Measurements from ENCODE around the gene GANC.

Gene GANC

DNA sequence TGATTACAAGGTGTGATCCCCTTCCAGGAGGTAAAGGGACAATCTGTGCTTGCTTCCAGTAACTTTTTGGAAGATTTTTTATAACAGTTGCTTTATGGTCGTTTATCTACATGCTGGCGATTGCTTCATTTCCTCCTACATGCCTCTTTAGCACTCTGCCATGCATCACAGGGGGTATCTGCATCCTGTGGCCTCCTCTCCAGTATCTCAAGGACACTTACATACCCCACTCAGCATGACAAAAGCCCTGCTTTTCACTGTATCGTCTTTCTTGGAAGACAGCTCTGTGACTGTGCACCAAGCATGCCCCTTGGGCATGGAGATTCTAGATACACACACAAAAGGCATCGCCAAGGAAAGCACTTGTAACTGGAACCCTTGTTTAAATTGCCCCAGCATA, 111.6 kb downstream of the GANC start:
- DNase-seq (ENCODE audit: low spot score), result no peak

GRCh38 chr15:42385206-42385979, 112.4 kb downstream of the GANC start:
- peak; percentile 61 for DNase-seq (ENCODE audit: low spot score)

DNA sequence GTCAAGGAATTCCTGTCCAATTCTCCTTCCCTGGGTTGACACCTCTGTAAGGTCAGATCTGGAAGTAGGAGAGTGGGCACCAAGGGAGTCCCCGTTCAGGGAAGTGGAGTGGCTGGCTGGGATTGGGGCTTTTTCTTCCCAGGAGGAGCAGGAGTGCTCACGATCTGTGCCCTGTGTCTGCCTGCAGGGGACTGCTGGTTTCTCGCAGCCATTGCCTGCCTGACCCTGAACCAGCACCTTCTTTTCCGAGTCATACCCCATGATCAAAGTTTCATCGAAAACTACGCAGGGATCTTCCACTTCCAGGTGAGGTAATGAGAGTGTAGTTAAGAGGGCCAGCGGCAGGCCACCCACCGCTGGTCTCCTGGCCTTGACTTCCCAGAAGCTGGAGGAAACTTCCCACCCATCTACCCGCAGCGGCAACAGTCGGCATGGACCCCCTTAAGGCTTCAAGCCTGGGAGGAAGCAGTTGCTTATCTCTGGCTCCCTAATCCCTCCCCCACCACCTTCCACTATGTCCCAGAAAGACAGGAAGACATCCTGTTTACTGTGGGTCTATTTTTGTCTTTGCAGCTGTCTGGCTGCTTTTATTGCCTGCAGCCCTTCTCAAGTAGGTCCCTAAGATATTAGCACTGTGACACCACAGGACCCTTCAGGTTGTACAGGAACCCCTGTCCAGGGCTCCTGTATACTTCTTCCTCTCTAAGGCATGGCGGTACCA, 113.1 kb downstream of the GANC start:
- DNase-seq (ENCODE audit: low spot score), result no peak

DNA sequence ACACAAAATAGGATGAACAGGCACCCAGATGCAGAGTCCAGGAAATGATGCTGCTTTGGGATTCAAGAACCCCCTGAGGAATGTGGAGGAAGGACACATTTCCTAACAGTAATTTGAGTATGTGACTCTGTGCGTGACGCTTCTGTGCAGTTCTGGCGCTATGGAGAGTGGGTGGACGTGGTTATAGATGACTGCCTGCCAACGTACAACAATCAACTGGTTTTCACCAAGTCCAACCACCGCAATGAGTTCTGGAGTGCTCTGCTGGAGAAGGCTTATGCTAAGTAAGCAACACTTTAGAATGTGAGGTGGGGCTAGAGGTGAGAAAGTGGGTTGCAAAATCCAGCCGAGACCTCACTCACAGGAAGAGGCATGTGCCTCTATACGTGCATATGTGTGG, 114.6 kb downstream of the GANC start:
- no peak for DNase-seq (ENCODE audit: low spot score)

DNA sequence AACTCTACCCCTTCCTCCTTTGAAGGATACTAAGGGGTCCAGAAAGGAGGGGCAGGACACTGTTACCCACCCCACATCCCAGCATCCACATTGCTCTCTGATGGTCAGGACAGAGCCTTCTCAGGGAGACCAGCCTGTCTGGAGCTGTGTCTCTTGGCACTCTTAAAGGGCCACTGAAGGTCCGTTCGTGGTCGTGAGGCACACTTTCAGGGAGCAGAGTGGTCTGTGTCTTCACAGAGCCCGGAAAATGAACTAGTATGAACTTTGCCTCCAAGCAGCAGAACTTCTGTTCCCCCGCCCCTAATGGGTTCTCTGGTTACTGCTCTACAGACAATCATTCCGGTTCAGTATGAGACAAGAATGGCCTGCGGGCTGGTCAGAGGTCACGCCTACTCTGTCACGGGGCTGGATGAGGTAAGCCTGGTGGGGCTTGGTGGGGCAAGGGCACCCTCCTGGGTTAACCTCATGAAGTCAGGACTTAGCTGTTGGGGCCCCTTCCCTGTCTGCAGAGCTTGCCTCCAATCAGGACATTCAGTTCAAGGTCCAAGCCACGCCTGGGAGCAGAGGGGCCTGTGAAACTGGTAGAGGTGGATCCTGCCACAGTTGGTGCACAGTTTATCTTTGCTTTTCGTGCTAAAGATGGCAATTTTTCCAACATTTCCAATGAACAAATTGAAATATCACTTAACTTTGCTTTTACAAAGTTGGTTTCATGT, 119.5 kb downstream of the GANC start:
- no peak for DNase-seq (ENCODE audit: low spot score)

GRCh38 chr15:42394106-42394505, 121.1 kb downstream of the GANC start:
- no peak for DNase-seq (ENCODE audit: low spot score)

GRCh38 chr15:42395838-42396237, 122.8 kb downstream of the GANC start:
- DNase-seq (ENCODE audit: low spot score), result no peak

DNA sequence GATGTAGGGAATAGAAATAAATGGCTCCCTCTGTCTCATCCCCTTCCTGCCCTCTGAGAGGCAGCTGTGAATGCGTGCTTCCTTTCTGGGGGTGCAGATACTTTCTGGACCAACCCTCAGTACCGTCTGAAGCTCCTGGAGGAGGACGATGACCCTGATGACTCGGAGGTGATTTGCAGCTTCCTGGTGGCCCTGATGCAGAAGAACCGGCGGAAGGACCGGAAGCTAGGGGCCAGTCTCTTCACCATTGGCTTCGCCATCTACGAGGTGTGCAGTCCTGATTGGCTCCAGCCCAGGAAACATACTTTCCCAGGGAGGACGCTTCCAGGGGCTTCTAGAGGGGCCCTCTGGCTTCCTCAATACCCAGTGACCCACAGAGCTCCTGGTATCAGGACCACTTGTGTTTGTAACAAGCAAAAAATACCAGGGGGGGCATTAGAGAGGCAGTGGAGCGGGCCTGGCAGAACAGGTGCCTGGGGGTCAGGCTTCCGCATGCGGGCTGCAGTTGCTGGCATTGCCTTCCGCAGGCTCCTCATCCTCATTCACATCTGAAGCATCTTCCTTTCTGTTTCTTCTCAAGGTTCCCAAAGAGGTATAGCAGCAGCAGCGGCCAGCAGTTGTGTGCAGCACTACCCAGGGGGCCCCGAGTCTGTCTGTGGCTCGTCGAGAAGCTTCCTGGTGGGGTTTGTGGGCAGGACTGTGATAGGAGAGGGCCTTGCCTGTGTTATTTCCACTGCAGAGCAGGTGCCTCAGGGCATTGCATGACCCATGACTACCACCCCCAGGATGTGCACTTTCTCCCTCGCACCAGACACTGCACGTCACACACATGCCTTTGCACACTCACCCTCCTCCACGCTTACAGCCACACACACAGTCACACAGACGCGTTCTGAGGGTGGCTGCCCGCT, 128.8 kb downstream of the GANC start:
- DNase-seq (ENCODE audit: low spot score), result no peak

DNA sequence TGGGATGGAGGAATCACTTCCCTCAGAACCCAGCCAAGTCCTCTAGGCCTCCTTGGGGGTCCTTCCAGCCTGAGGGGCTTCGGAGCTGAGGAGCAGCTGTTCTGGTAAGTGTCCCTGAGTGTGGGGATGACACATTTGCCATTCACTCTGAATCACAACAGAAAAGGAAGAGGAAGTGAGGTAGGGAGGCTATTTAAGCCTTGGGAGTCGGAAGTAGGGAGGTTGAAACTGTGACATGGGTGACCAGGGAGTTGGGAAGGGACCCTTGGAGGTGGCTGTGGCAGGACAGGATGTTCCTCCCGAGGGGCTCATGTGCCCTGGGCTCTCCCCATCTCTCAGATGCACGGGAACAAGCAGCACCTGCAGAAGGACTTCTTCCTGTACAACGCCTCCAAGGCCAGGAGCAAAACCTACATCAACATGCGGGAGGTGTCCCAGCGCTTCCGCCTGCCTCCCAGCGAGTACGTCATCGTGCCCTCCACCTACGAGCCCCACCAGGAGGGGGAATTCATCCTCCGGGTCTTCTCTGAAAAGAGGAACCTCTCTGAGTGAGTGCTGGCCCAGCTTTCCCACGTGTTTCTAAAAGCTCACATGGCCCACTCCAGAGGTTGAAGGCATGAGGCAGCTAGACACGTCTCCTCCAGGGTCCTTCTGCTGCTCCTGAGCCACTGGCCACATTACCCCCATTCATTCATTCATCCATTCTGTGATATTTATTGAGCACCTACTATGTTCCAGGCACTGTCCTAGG, 129.6 kb downstream of the GANC start:
- no peak for DNase-seq (ENCODE audit: low spot score)

GRCh38 chr15:42403389-42403788, 130.4 kb downstream of the GANC start:
- DNase-seq (ENCODE audit: low spot score), result no peak

DNA sequence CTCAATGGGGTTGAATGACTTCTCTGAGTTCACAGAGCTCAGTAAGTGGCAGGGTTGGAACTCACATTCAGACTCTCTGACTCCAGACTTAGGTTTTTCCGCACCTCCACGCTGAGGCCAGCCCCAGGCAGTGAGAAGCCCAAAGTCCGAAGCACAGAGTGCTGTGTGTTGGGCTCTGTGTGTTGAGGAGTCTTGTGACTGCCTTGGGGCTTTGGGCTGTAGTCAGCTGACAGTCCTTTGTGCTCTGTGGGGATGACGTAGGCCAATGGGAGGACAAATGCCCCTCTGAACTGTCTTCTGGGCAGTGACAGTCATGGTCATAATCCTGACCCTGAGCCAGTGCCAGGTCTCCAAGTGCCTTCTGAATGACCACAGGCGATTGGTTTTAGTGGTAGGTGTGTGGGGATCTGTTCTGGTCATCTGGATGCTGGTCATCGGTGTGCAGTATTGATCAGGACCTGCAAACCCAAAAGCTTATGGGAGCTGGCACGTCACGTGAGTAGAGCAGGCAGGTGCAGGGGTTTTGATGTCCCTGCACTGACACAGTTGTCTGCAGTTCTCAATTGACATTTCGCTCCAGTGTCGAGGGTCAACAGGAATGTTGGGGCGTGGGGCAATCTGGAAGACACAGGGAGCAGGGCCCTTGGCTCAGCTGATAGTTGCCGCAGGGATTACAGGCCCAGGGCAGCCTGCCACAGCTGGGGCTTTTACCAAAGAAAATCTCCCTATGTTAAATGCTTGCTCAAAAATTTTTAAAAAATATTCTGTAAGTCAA, 131.6 kb downstream of the GANC start:
- no peak for DNase-seq (ENCODE audit: low spot score)

GRCh38 chr15:42405863-42406482, 133.0 kb downstream of the GANC start:
- no peak for DNase-seq (ENCODE audit: low spot score)

Data from germinal center (tissue), 1 donor.